Measurements from ENCODE around the gene PRXL2B. TPM values are rescaled to one million over a fixed set of nuclear protein-coding genes. Genes with fewer than 3 reads are reported as not detected.

The PRXL2B gene
- total RNA-seq, 1 donor from 2014 or later = 40.3 TPM

- peak; percentile 69 for DNase-seq (ENCODE audit: extremely low spot score, unreplicated experiment)
- Mint-ChIP-seq H3K27me3 (peaks cover 67% of the 10 kb centered on the region), H3K36me3 (no peaks in the 10 kb centered on the region), H3K27ac (no peak overlapping the region), H3K9me3 (no peaks in the 10 kb centered on the region), H3K4me1 (ENCODE audit: unreplicated experiment) (peaks cover 6% of the 10 kb centered on the region), H3K4me3 (no peak overlapping the region)
- TF ChIP-seq CTCF (conservative IDR thresholded peaks at IDR 0.05) = no peak
These were observed 41.8 kb downstream of the PRXL2B start for GRCh38 chr1:2628191-2628932.

DNA sequence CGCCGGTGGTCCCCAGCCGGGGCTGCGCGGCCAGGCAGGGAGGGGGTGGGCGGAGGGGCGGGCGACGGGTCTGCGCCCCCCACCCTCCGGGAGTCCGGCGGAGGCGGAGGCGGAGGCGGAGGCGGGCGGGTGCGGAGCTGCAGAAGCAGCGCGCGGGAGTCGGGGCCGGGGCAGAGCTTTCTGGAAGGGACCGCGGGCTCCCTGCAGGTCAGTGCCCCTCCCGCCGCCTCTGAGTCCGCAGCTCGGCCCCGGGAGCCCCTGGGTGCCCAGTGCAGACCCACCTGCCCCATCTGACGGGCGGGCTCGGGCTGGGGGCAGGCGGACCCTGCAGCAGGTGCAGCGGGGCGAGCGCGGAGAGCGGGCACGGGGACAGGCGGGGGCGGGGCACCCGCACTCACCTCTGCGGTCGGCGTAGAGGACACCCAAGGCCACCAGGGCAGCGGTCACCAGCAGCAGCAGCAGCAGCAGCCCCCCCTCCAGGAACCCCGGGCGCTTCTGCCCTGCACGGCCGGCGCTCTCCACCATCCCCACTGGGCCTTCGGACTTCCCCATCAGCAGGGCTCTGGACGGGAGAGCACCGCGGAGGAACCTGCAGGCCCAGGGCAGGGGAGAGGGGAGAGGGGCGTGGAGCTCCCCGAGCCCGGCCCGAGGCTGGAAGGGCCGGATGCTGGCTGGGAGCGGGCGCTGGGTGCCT lies 42.5 kb downstream of the PRXL2B start:
- H3K27ac Mint-ChIP-seq = no peak overlapping the region
- no peak for TF ChIP-seq CTCF (conservative IDR thresholded peaks at IDR 0.05)
- H3K9me3 Mint-ChIP-seq = no peaks in the 10 kb centered on the region
- peak; percentile 68 for DNase-seq (ENCODE audit: extremely low spot score, unreplicated experiment)
- no peak overlapping the region for H3K4me3 Mint-ChIP-seq
- no peaks in the 10 kb centered on the region for H3K36me3 Mint-ChIP-seq
- peaks cover 6% of the 10 kb centered on the region for H3K4me1 Mint-ChIP-seq (ENCODE audit: unreplicated experiment)
- peaks cover 65% of the 10 kb centered on the region for H3K27me3 Mint-ChIP-seq

DNA sequence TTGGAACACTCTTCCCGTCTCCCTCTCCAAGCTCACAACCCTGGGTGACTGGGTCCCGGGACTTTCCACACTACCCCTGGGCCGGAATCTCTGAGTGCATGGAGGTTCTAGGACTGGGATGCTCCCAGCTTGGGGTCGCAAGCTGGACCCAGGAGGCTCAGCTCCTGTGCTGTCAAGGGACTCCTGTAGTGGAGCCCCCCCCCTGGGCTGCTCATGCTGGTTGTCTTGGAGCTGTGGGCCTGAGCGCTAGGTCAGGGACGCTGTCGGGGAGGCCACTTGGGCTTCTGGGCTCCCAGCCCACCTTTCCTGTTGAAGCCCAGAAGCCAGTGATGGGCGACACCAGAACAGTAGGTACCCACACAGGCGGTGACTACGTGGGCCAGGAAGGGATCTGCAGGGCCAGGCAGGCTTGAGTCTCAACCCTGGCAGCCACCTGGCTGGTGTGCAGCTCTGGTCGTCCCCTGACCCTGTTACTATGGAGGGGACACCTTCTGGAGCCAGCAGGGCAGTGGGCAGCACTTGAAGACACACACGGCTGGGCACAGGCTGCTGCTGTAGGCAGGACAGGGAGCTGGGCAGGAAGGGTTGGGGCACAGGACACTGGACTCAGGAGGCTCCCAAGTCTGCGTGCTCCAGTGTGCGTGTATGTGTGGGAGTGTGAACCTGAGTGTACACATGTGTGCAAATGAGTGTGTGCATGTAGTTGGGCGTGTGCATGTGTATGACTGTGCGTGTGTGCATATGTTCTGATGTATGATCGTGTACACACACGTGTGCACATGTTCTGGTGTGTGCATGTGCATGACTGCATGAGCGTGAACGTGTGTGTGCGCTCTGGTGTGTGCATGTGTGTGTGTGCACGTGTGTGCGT lies 43.3 kb downstream of the PRXL2B start:
- Mint-ChIP-seq H3K27me3 (peaks cover 59% of the 10 kb centered on the region), H3K9me3 (no peaks in the 10 kb centered on the region), H3K27ac (no peak overlapping the region), H3K4me1 (ENCODE audit: unreplicated experiment) (peaks cover 6% of the 10 kb centered on the region), H3K4me3 (no peak overlapping the region), H3K36me3 (no peaks in the 10 kb centered on the region)
- DNase-seq (ENCODE audit: extremely low spot score, unreplicated experiment) = peak; percentile 66
- no peak for TF ChIP-seq CTCF (conservative IDR thresholded peaks at IDR 0.05)

- H3K27ac Mint-ChIP-seq = peak overlapping the region; percentile 48
- peak overlapping the region; percentile 63 for H3K4me3 Mint-ChIP-seq
- peaks cover 6% of the 10 kb centered on the region for H3K4me1 Mint-ChIP-seq (ENCODE audit: unreplicated experiment)
- peaks cover 52% of the 10 kb centered on the region for H3K27me3 Mint-ChIP-seq
- no peaks in the 10 kb centered on the region for H3K36me3 Mint-ChIP-seq
- TF ChIP-seq CTCF (conservative IDR thresholded peaks at IDR 0.05) = no peak
- no peak for DNase-seq (ENCODE audit: extremely low spot score, unreplicated experiment)
- H3K9me3 Mint-ChIP-seq = no peaks in the 10 kb centered on the region
These were observed 44.0 kb downstream of the PRXL2B start for GRCh38 chr1:2630498-2631135.

All from type B pancreatic cell (in vitro differentiated cells).